Thymus (tissue), 11 donors: ENCODE measurements around the gene SPTBN1. TPM values are rescaled to one million over a fixed set of nuclear protein-coding genes. Genes with fewer than 3 reads are reported as not detected.

Experiments used
- DNase-seq, 9 donors: peaks; one replicate each; pipeline ENCODE4 v3.0.0-alpha.2; 2013; ENCODE audit warnings: low spot score in 9 of 9, low read depth in 6 of 9, missing footprints in 1 of 9
- H3K27ac ChIP-seq, 2 donors: one replicate each; pipeline ENCODE4 v1.5.1; 2013; ENCODE audit warnings: control low read depth in 1 of 2, low read depth in 1 of 2, low read length in 1 of 2, mild to moderate bottlenecking in 1 of 2, moderate library complexity in 1 of 2
- H3K27me3 ChIP-seq, 2 donors: one replicate each; pipeline ENCODE4 v1.5.1; 2013; ENCODE audit warnings: low read length in 1 of 2; ENCODE audit not compliant: control insufficient read depth in 2 of 2, insufficient read depth in 1 of 2
- H3K36me3 ChIP-seq, 2 donors: one replicate each; pipeline ENCODE4 v1.5.1; 2013; ENCODE audit warnings: low read length in 1 of 2, mild to moderate bottlenecking in 1 of 2, moderate library complexity in 1 of 2; ENCODE audit not compliant: control insufficient read depth in 2 of 2, insufficient read depth in 2 of 2
- H3K4me1 ChIP-seq, 2 donors: one replicate each; pipeline ENCODE4 v1.5.1; 2013; ENCODE audit warnings: low read length in 2 of 2; ENCODE audit not compliant: control insufficient read depth in 2 of 2, insufficient read depth in 2 of 2
- H3K4me3 ChIP-seq, 2 donors: one replicate each; pipeline ENCODE4 v1.5.1; 2013; ENCODE audit warnings: low read length in 2 of 2, control low read depth in 1 of 2, mild to moderate bottlenecking in 1 of 2
- H3K9me3 ChIP-seq, 2 donors: one replicate each; pipeline ENCODE4 v1.5.1; 2013; ENCODE audit warnings: low read length in 1 of 2, mild to moderate bottlenecking in 1 of 2; ENCODE audit not compliant: control insufficient read depth in 2 of 2, insufficient read depth in 1 of 2
- WGBS: extraction: QIAGEN DNeasy Blood & Tissue Kit; methylation state at CpG from one replicate; pipeline ENCODE4 v1.1.7; 2013; 5-methylcytosine and 5-hydroxymethylcytosine counted together
- polyA plus RNA-seq: library from polyadenylated mRNA; stranded (reverse); fragments of 200-250 nt; gene quantifications from one replicate; pipeline ENCODE4 v1.2.3, GENCODE V29; 2013
- total RNA-seq: library from RNA; stranded (reverse); fragments of 120-200 nt; gene quantifications from one replicate; pipeline ENCODE4 v1.2.4, GENCODE V29; 2013
- donor health status: healthy.

The SPTBN1 gene
- total and polyA plus RNA-seq, 2 donors = 37.1 to 74.4 TPM

DNA sequence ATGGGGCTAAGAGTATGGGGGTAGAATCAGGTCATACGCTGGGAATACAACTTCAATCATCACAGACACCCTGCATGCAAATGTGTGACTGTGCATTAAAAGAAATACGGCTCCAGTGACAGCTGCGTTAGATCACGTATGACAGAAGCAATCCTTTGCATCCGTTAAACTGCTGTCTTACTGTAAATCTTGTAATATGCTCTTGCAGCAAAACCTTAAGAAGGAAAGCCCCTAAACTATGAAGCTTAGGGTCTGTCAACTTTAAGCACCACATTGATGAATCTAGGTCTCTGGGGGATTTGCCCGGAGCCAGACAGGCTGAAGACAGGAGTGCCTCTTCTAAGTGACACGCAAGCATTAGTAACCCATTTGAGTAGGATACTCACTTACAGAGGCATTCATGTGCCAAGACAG lies 182.7 kb downstream of the SPTBN1 start:
- peaks cover 0 to 25% of the 10 kb centered on the region in 2 donors for H3K4me1 ChIP-seq
- no peaks in the 10 kb centered on the region for H3K27me3 ChIP-seq
- peaks cover 48 to 77% of the 10 kb centered on the region in 2 donors for H3K36me3 ChIP-seq
- 94% methylated on average over 7 of the region's 7 CpGs for WGBS
- peak overlapping the region in 1 of 2 donors; percentile 34 for H3K27ac ChIP-seq
- no peak overlapping the region for H3K4me3 ChIP-seq
- H3K9me3 ChIP-seq = no peaks in the 10 kb centered on the region
- peak in 1 of 9 donors; percentile 12 for DNase-seq

DNA sequence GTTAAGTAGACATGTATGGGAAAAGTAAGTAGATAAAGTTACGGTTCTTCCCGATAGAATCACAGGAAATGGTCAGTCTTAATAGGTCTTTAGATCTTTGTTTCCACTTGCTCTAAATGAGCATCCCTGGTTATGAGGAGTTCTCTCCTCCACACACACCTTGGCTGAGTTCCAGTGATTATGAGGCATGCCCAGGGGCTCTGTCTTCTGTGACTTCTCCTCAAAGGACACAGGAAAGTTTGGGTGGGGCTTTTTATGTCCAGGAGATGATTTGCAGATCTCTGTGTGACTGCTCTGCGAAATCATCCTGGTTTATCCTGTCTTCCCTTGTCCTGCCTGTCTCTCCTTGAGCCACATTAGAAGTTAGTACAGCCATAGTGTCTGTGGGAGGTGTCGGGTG lies 183.5 kb downstream of the SPTBN1 start:
- Histone ChIP-seq H3K27ac (no peak overlapping the region), H3K4me1 (peaks cover 0 to 18% of the 10 kb centered on the region in 2 donors), H3K9me3 (no peaks in the 10 kb centered on the region)

GRCh38 chr2:54640834-54641540 lies 184.9 kb downstream of the SPTBN1 start:
- no peak overlapping the region for H3K4me3 ChIP-seq
- H3K4me1 ChIP-seq = peaks cover 0 to 9% of the 10 kb centered on the region in 2 donors
- H3K27me3 ChIP-seq = no peaks in the 10 kb centered on the region
- no peak overlapping the region for H3K27ac ChIP-seq
- 92% methylated on average over 8 of the region's 8 CpGs for WGBS
- no peak for DNase-seq
- H3K9me3 ChIP-seq = no peaks in the 10 kb centered on the region
- peaks cover 52 to 80% of the 10 kb centered on the region in 2 donors for H3K36me3 ChIP-seq

More for the DNA sequence above, 183.5 kb downstream of the SPTBN1 start:
- Histone ChIP-seq H3K27me3 (no peaks in the 10 kb centered on the region), H3K4me3 (no peak overlapping the region), H3K36me3 (peaks cover 48 to 77% of the 10 kb centered on the region in 2 donors)
- DNase-seq = no peak
- 94% methylated on average over 4 of the region's 4 CpGs for WGBS

- H3K9me3 ChIP-seq = no peaks in the 10 kb centered on the region
- H3K4me1 ChIP-seq = peaks cover 0 to 5% of the 10 kb centered on the region in 2 donors
- H3K4me3 ChIP-seq = no peak overlapping the region
- DNase-seq = no peak
- H3K27me3 ChIP-seq = no peaks in the 10 kb centered on the region
- 94% methylated on average over 8 of the region's 8 CpGs for WGBS
- peaks cover 59 to 83% of the 10 kb centered on the region in 2 donors for H3K36me3 ChIP-seq
- peak overlapping the region in 1 of 2 donors; percentile 26 for H3K27ac ChIP-seq
These were observed 185.9 kb downstream of the SPTBN1 start for GRCh38 chr2:54641988-54642387.

- 93% methylated on average over 11 of the region's 11 CpGs for WGBS
- Histone ChIP-seq H3K9me3 (no peaks in the 10 kb centered on the region), H3K27me3 (no peaks in the 10 kb centered on the region), H3K36me3 (peaks cover 67 to 89% of the 10 kb centered on the region in 2 donors), H3K27ac (peak overlapping the region in 1 of 2 donors; percentile 28), H3K4me1 (peaks cover 0 to 5% of the 10 kb centered on the region in 2 donors), H3K4me3 (no peak overlapping the region)
- no peak for DNase-seq
These were observed 186.7 kb downstream of the SPTBN1 start for GRCh38 chr2:54642677-54643430.

DNA sequence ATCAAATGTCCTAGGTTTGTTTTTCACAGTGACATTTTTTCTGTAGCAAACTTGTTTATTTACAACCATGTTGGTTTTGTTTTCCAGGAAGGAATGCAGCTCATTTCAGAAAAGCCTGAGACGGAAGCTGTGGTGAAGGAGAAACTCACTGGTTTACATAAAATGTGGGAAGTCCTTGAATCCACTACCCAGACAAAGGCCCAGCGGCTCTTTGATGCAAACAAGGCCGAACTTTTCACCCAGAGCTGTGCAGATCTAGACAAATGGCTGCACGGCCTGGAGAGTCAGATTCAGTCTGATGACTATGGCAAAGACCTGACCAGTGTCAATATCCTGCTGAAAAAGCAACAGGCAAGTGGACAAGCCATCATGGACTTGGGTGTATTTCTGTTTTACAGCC lies 188.1 kb downstream of the SPTBN1 start:
- WGBS = 98% methylated on average over 4 of the region's 4 CpGs
- peaks cover 0 to 5% of the 10 kb centered on the region in 2 donors for H3K4me1 ChIP-seq
- H3K9me3 ChIP-seq = no peaks in the 10 kb centered on the region
- no peak overlapping the region for H3K27ac ChIP-seq
- H3K4me3 ChIP-seq = no peak overlapping the region
- peaks cover 71 to 89% of the 10 kb centered on the region in 2 donors for H3K36me3 ChIP-seq
- H3K27me3 ChIP-seq = no peaks in the 10 kb centered on the region
- no peak for DNase-seq

- DNase-seq = no peak
- peaks cover 0 to 5% of the 10 kb centered on the region in 2 donors for H3K4me1 ChIP-seq
- WGBS = 98% methylated on average over 16 of the region's 16 CpGs
These were observed 190.2 kb downstream of the SPTBN1 start for GRCh38 chr2:54646170-54646927.

DNA sequence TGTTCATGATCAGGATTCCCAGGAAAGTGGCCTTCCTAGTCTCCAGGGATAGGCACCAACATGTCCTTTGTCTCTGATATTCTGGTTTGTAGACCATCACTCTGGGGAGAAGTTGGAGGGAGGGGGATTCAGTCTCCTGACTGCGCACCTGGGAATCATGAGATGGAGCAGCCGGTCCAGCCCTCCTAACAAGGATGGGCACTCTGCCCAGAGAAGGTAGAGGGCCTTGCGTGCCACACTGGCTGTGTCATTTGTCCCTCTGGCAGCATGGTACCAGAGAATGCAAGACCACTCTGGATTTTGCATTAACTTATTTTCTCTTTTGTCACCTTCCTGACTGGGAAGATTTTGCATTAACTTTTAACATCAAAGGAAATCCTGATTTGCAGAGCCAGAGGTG lies 192.1 kb downstream of the SPTBN1 start:
- Histone ChIP-seq H3K27me3 (no peaks in the 10 kb centered on the region), H3K9me3 (no peaks in the 10 kb centered on the region), H3K27ac (no peak overlapping the region), H3K4me1 (no peaks in the 10 kb centered on the region), H3K36me3 (peaks cover 67 to 94% of the 10 kb centered on the region in 2 donors), H3K4me3 (no peak overlapping the region)
- no peak for DNase-seq
- WGBS = 97% methylated on average over 3 of the region's 3 CpGs

More at GRCh38 chr2:54646170-54646927, 190.2 kb downstream of the SPTBN1 start:
- Histone ChIP-seq H3K27ac (no peak overlapping the region), H3K4me3 (no peak overlapping the region), H3K27me3 (no peaks in the 10 kb centered on the region), H3K36me3 (peaks cover 72 to 94% of the 10 kb centered on the region in 2 donors), H3K9me3 (no peaks in the 10 kb centered on the region)
